Measurements from ENCODE around the gene SERF1B.
"Not testable (repeated sequence)": the region's sequence is repeated elsewhere in the genome, so short reads cannot be mapped to it uniquely, and the experiment has no call there.

Gene SERF1B

DNA sequence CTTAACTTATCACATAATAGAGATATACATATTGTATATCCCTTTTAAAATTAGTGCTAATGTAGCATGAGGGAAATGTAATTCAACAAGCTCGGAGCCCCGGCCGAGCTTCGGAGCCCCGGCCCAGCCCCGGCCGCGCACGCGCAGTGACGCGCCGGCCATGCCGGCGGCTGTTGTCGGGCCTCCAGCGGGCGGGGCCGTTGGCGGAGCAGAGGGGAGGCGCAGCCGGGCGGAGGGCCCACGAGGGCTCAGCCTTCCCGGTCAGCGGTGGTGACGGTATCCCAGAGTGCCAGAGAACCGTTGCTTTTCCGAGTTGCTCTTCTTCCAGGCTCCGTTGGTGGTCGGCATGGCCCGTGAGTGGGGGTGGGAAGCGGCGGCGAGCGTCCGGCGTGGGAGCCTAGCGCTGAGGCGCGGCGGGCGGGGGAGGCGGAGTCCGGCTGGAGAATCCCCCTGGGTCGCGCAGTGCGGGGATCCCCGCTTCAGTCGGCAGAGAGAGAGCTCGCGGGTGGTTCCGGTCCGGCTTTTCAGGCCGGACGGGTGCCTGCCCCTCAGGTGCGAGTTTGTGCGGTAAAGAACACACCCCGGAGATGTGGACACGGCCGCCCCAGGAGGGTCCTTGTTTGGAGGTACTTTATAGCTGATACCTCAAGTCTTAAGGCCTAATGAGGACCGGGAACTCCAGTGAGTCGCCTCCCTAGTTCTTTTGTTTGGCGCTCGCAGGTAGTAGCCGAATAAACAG is at the start of gene SERF1B:
TSS of gene SERF1B (plus strand) at position 146 of the 739 bp plus-strand sequence. CDS start at position 347, 201 bp downstream.
- DNase-seq (ENCODE audit: low read depth), result not testable (repeated sequence)

GRCh38 chr5:69991713-69992112 is 33.3 kb upstream of the SERF1B start:
- not testable (repeated sequence) for DNase-seq (ENCODE audit: low read depth)

GRCh38 chr5:69995535-69995934 is 29.5 kb upstream of the SERF1B start:
- not testable (repeated sequence) for DNase-seq (ENCODE audit: low read depth)

GRCh38 chr5:70020660-70021059 is 4.4 kb upstream of the SERF1B start:
- not testable (repeated sequence) for DNase-seq (ENCODE audit: low read depth)

- DNase-seq (ENCODE audit: low read depth), result not testable (repeated sequence)
Measured at GRCh38 chr5:70025845-70026145, 744 bp downstream of the SERF1B start.

GRCh38 chr5:70031204-70031603 is 6.2 kb downstream of the SERF1B start:
- not testable (repeated sequence) for DNase-seq (ENCODE audit: low read depth)

DNA sequence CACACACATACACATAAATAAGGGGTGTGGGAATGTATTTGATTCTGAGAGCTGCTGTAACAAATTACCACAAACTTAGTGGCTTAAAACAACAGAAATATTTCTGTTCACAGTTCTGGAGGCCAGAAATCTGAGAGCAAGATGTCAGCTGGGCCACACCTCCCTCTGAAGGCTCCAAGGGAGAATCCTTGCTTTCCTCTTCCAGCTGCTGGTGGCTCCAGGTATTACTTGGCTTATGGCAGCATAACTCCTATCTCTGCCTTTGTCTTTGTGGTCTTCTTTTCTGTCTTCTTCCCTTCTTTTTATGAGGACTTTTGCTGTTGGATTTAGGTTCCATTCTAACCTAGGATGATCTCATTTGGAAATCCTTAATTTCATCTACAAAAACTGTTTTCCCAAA is 16.4 kb downstream of the SERF1B start:
- not testable (repeated sequence) for DNase-seq (ENCODE audit: low read depth)

GRCh38 chr5:70049790-70050142 is 24.7 kb downstream of the SERF1B start:
- DNase-seq (ENCODE audit: low read depth), result not testable (repeated sequence)

- DNase-seq (ENCODE audit: low read depth), result not testable (repeated sequence)
Measured at GRCh38 chr5:70056289-70056942, 31.4 kb downstream of the SERF1B start.

GRCh38 chr5:70057140-70057539 is 32.1 kb downstream of the SERF1B start:
- DNase-seq (ENCODE audit: low read depth), result not testable (repeated sequence)

- not testable (repeated sequence) for DNase-seq (ENCODE audit: low read depth)
Measured at GRCh38 chr5:70077632-70078031, 52.6 kb downstream of the SERF1B start.

DNA sequence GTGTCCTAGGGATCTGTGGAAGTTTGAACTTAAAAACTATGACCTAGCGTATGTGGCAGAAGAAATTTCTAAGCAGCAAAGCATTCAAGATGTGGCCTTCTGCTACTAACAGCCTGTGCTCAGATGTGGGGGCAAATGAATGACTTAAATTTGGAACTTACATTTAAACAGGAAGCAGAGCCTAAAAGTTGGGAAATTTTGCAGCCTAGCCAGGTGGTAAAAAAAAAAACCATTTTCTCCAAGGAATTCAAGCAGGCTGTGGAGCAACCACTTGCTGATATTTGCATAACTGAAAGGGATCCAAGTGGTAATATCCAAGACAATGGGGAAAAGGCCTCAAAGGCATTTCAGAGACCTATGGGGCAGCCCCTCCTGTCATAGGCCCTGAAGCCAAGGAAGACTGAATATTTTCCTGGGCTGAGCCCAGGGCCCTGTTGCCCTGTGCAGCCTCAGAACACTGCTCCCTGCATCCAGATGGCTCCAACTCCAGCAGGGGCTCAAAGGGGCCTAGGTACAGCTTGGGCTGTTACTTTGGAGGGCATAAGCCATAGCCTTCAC is 63.9 kb downstream of the SERF1B start:
- not testable (repeated sequence) for DNase-seq (ENCODE audit: low read depth)

DNA sequence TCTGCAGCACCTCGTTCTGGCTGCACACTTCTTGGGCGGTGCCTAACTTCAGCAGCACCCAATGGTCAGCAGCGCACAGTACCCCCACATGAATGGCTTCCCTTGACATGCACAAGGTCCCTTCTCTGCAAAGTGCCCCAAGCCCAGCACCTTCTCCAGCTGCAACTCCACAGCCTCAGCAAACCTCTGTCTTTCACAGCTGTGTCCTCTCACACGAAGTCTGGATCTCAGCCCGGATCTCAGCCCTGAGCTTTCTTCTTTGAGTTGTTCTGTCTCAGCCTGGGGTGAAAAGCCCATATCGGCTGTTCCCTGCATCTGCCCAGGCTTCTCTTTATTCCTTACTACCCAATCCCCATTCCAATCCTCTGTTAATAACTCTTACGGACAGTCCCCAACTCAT is 66.7 kb downstream of the SERF1B start:
- DNase-seq (ENCODE audit: low read depth), result not testable (repeated sequence)
